SK-N-SH (cell line): Measurements from ENCODE around the gene LPA. TPM values are rescaled to one million over a fixed set of nuclear protein-coding genes. Genes with fewer than 3 reads are reported as not detected.

Source experiments
- CTCF ChIA-PET: fragments of 300-600, 350-600 bp; formaldehyde crosslinking; extraction: SDS; loops from one replicate; lab custom pipeline; 2021; lab: Yijun Ruan, JAX
- POLR2A ChIA-PET: fragments of 350-600 bp; sonication (Branson Sonifier 250); formaldehyde crosslinking; extraction: SDS; loops from one replicate; lab custom pipeline; 2020; ENCODE audit warnings: antibody characterized with exemption, inconsistent platforms; lab: Yijun Ruan, JAX
- DNase-seq: peaks from one replicate; pipeline ENCODE4 v3.0.0; 2012
- H2AFZ ChIP-seq: fragments of 200-600 bp; sonication (generic); 2 replicates; pipeline ENCODE4 v1.8.1; 2016; ENCODE audit warnings: antibody characterized with exemption, mild to moderate bottlenecking, low read depth
- H3F3A ChIP-seq: fragments of 200-600 bp; sonication (generic); replicated peaks from 2 replicates; pipeline ENCODE3; 2016; ENCODE audit warnings: antibody characterized with exemption, mild to moderate bottlenecking; ENCODE audit not compliant: insufficient read depth
- H3K27ac ChIP-seq, 2 experiments: fragments of 200-500 bp in 1 of 2; fragments of 200-600 bp in 1 of 2; sonication (Bioruptor generic) in 1 of 2; sonication (generic), shearing (Covaris generic) in 1 of 2; 2 replicates each; pipeline versions ENCODE4 v1.5.1 to v1.6.1; 2014 to 2016; ENCODE audit warnings: low read depth in 2 of 2, inconsistent platforms in 1 of 2, low read length in 1 of 2, mild to moderate bottlenecking in 1 of 2, mixed read lengths in 1 of 2
- H3K27me3 ChIP-seq: fragments of 200-600 bp; sonication (generic), shearing (Covaris generic); 2 replicates; pipeline ENCODE4 v1.6.1; 2016; ENCODE audit warnings: mixed run types; ENCODE audit not compliant: insufficient read depth
- H3K36me3 ChIP-seq, 2 experiments: fragments of 200-500 bp in 1 of 2; fragments of 200-600 bp in 1 of 2; sonication (Bioruptor generic) in 1 of 2; sonication (generic) in 1 of 2; replicated peaks in 1 of 2; 2 replicates each; pipeline versions ENCODE3 to v1.5.1; 2014 to 2016; ENCODE audit warnings: low read length in 1 of 2, mild to moderate bottlenecking in 1 of 2; ENCODE audit not compliant: insufficient read depth in 2 of 2, control insufficient read depth in 1 of 2
- H3K4me1 ChIP-seq, 2 experiments: fragments of 200-500 bp in 1 of 2; fragments of 200-600 bp in 1 of 2; sonication (Bioruptor generic) in 1 of 2; sonication (generic), shearing (Covaris generic) in 1 of 2; 2 replicates each; pipeline versions ENCODE4 v1.5.1 to v1.6.1; 2014 to 2016; ENCODE audit warnings: low read depth in 1 of 2, low read length in 1 of 2, mixed run types in 1 of 2; ENCODE audit not compliant: insufficient read depth in 2 of 2, control insufficient read depth in 1 of 2
- H3K4me2 ChIP-seq: fragments of 200-600 bp; sonication (generic), shearing (Covaris generic); 2 replicates; pipeline ENCODE4 v1.6.1; 2017; ENCODE audit warnings: mixed run types
- H3K4me3 ChIP-seq, 2 experiments: fragments of 200-500 bp in 1 of 2; fragments of 200-600 bp in 1 of 2; sonication (Bioruptor generic) in 1 of 2; sonication (generic), shearing (Covaris generic) in 1 of 2; 2 replicates each; pipeline versions ENCODE4 v1.5.1 to v1.8.1; 2014 to 2016; ENCODE audit warnings: low read depth in 2 of 2, inconsistent platforms in 1 of 2, low read length in 1 of 2, mild to moderate bottlenecking in 1 of 2, mixed read lengths in 1 of 2, moderate library complexity in 1 of 2
- H3K79me2 ChIP-seq: fragments of 200-600 bp; sonication (generic); 2 replicates; pipeline ENCODE4 v1.8.1; 2017; ENCODE audit warnings: mild to moderate bottlenecking; ENCODE audit not compliant: insufficient read depth
- H3K9ac ChIP-seq: fragments of 200-600 bp; sonication (generic); 2 replicates; pipeline ENCODE4 v1.6.1; 2017; ENCODE audit warnings: mixed run types
- H3K9me2 ChIP-seq: fragments of 200-600 bp; sonication (generic); 2 replicates; pipeline ENCODE4 v1.6.1; 2017; ENCODE audit warnings: mixed run types
- H3K9me3 ChIP-seq: fragments of 200-600 bp; sonication (generic); 2 replicates; pipeline ENCODE4 v1.6.1; 2017; ENCODE audit warnings: mixed run types, mild to moderate bottlenecking, moderate library complexity
- H4K20me1 ChIP-seq: fragments of 200-600 bp; sonication (generic); 2 replicates; pipeline ENCODE4 v1.6.1; 2017; ENCODE audit warnings: mild to moderate bottlenecking, mixed run types; ENCODE audit not compliant: insufficient read depth
- CHD2 ChIP-seq: fragments of 150-350 bp; IDR thresholded peaks from 2 replicates; pipeline ENCODE4 v1.6.1; 2018; ENCODE audit warnings: low read length; ENCODE audit not compliant: partially characterized antibody
- CTCF ChIP-seq: fragments of 200-600 bp; sonication (generic); IDR thresholded peaks from 2 replicates; pipeline ENCODE4 v1.6.1; 2017; ENCODE audit warnings: antibody characterized with exemption, mild to moderate bottlenecking, moderate library complexity
- EZH2phosphoT487 ChIP-seq: fragments of 200-600 bp; sonication (generic); IDR thresholded peaks from 2 replicates; pipeline ENCODE4 v1.6.1; 2017; ENCODE audit warnings: low read depth, mixed run types, mild to moderate bottlenecking, antibody characterized with exemption, moderate library complexity, borderline replicate concordance
- FOXJ3 ChIP-seq: sonication (generic); formaldehyde crosslinking; IDR thresholded peaks from 2 replicates; pipeline ENCODE4 v1.5.1; 2020; ENCODE audit warnings: mild to moderate bottlenecking, missing genetic modification reagents
- GABPA ChIP-seq: IDR thresholded peaks from 2 replicates; pipeline ENCODE4 v1.4.0; 2012; ENCODE audit warnings: low read depth, mild to moderate bottlenecking
- GATA2 ChIP-seq: sonication (generic); formaldehyde crosslinking; IDR thresholded peaks from 2 replicates; pipeline ENCODE4 v1.5.0; 2020; ENCODE audit warnings: mild to moderate bottlenecking, missing genetic modification reagents
- IRF3 ChIP-seq: fragments of 150-350 bp; IDR thresholded peaks from 2 replicates; pipeline ENCODE4 v1.6.1; 2016; ENCODE audit warnings: mild to moderate bottlenecking, low read depth, low read length
- MAX ChIP-seq: IDR thresholded peaks from 2 replicates; pipeline ENCODE4 v1.4.0; 2012; ENCODE audit warnings: low read depth
- MEF2A ChIP-seq: IDR thresholded peaks from 2 replicates; pipeline ENCODE4 v1.4.0; 2012; ENCODE audit warnings: low read depth, borderline replicate concordance
- MXI1 ChIP-seq: IDR thresholded peaks from 2 replicates; pipeline ENCODE4 v1.6.1; 2012; ENCODE audit warnings: mild to moderate bottlenecking, low read depth, low read length, improper control_type of control experiment
- NRF1 ChIP-seq: IDR thresholded peaks from 2 replicates; pipeline ENCODE4 v1.6.1; 2012; ENCODE audit warnings: low read depth, mild to moderate bottlenecking, low read length
- POLR2AphosphoS5 ChIP-seq: IDR thresholded peaks from 2 replicates; pipeline ENCODE4 v1.6.1; 2012; ENCODE audit warnings: low read depth, low read length
- RCOR1 ChIP-seq: fragments of 150-350 bp; IDR thresholded peaks from 2 replicates; pipeline ENCODE4 v1.6.1; 2017; ENCODE audit warnings: antibody characterized with exemption, low read length
- RFX5 ChIP-seq: IDR thresholded peaks from 2 replicates; pipeline ENCODE4 v1.6.1; 2012; ENCODE audit warnings: mild to moderate bottlenecking, improper control_type of control experiment, low read length
- TCF12 ChIP-seq: IDR thresholded peaks from 2 replicates; pipeline ENCODE4 v1.4.0; 2012
- USF1 ChIP-seq: IDR thresholded peaks from 2 replicates; pipeline ENCODE4 v1.4.0; 2012; ENCODE audit warnings: low read depth, borderline replicate concordance
- USF2 ChIP-seq: fragments of 150-350 bp; IDR thresholded peaks from 2 replicates; pipeline ENCODE4 v1.6.1; 2017; ENCODE audit warnings: antibody characterized with exemption, low read length, low read depth, borderline replicate concordance
- YY1 ChIP-seq: IDR thresholded peaks from 2 replicates; pipeline ENCODE4 v1.4.0; 2012; ENCODE audit warnings: low read depth, mild to moderate bottlenecking
- ZBTB33 ChIP-seq: IDR thresholded peaks from 2 replicates; pipeline ENCODE4 v1.4.0; 2012; ENCODE audit warnings: low read depth, borderline replicate concordance
- WGBS: methylation state at CpG from one replicate; pipeline ENCODE4 v1.1.6; 2017; ENCODE audit warnings: low lambda C conversion rate; 5-methylcytosine and 5-hydroxymethylcytosine counted together
- polyA plus RNA-seq, 3 experiments: library from polyadenylated mRNA; depleted of rRNA; stranded (reverse); fragments of >200 nt; gene quantifications; 2 replicates each; pipeline ENCODE4 v1.2.3, GENCODE V29; 2012

LPA gene
- polyA plus RNA-seq, 1 of the 3 experiments (the other 2 are of a cell fraction) = not detected

- Histone ChIP-seq H3K27ac (no peak overlapping the region), H3K4me2 (no peak overlapping the region)
- CTCF ChIA-PET = interaction anchor here (1.6 to 2.0 kb wide), 2 partner anchors 10 to 11 kb away, joined by 5 to 6 read pairs; no protein-coding TSS in a partner anchor
- TF ChIP-seq CHD2 = no peak
- no peak for TF ChIP-seq NRF1
- no peak for TF ChIP-seq YY1
- no peak for TF ChIP-seq RCOR1
- no peak for TF ChIP-seq MXI1
- no peak for TF ChIP-seq MAX
- no peak for TF ChIP-seq IRF3
- no peak for TF ChIP-seq ZBTB33
- no peak for TF ChIP-seq USF2
- no peak for TF ChIP-seq MEF2A
- no peak for TF ChIP-seq EZH2phosphoT487
- no peak for TF ChIP-seq CTCF
- no peak for TF ChIP-seq TCF12
- TF ChIP-seq USF1 = no peak
- no peak for TF ChIP-seq POLR2AphosphoS5
- TF ChIP-seq GABPA = no peak
- TF ChIP-seq RFX5 = no peak
- no peak for TF ChIP-seq FOXJ3 (CRISPR knock-in tag)
- TF ChIP-seq GATA2 (CRISPR knock-in tag) = no peak
- TF ChIP-seq, all 33 proteins: peak for 0
- no peaks in the 10 kb centered on the region for H3F3A ChIP-seq
- no peak for DNase-seq
- H4K20me1 ChIP-seq = no peaks in the 10 kb centered on the region
- H3K79me2 ChIP-seq = no peaks in the 10 kb centered on the region
- no peak overlapping the region for H3K9ac ChIP-seq
- H3K4me3 ChIP-seq = no peak overlapping the region
- H3K27me3 ChIP-seq = no peaks in the 10 kb centered on the region
- POLR2A ChIA-PET = no interaction called here
- 6% methylated on average over 2 of the region's 2 CpGs for WGBS
- H3K9me3 ChIP-seq = no peaks in the 10 kb centered on the region
- no peaks in the 10 kb centered on the region for H3K4me1 ChIP-seq
- no peak overlapping the region for H2AFZ ChIP-seq
- H3K9me2 ChIP-seq = no peaks in the 10 kb centered on the region
- no peaks in the 10 kb centered on the region for H3K36me3 ChIP-seq
Measured at GRCh38 chr6:160509610-160510009, 154.5 kb downstream of the LPA start.
